GM19452 (cell line): ENCODE data around the gene GNB3.
"Not testable (repeated sequence)": the region's sequence is repeated elsewhere in the genome, so short reads cannot be mapped to it uniquely, and the experiment has no call there.

ENCODE experiments used
- ATAC-seq: cut with Tn5 transposase; IDR thresholded peaks from one replicate; pipeline ENCODE4 v1.9.1; 2021; ENCODE audit not compliant: unreplicated experiment

Gene GNB3

DNA sequence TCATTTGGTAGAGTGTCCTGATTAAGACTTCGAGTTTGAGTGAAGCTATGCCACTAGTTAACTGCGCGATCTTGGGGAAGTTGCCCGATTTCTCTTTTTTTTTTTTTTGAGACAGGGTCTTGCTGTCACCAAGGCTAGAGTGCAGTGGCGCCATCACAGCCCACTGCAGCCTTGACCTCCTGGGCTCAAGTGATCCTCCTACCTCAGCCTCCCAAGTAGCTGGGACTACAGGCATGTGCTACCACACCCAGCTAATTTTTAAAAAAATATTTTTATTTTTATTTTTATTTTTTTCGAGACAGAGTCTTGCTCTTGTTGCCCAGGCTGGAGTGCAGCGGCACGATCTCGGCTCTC, 33.3 kb downstream of the GNB3 start:
- ATAC-seq: not testable (repeated sequence)

DNA sequence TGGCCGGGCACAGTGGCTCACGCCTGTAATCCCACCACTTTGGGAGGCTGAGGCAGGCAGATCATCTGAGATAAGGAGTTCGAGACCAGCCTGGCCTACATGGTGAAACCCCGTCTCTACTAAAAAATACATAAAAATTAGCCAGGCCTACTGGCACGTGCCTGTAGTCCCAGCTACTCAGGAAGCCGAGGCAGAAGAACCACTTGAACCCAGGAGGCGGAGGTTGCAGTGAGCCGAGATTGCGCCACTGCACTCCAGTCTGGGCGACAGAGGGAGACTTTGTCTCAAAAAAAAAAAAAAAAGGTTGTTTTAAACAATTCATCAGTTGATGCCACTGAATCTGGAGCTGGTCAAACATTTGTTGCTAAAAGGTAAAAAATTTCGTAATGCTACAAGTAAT, 39.1 kb downstream of the GNB3 start:
- not testable (repeated sequence) for ATAC-seq

DNA sequence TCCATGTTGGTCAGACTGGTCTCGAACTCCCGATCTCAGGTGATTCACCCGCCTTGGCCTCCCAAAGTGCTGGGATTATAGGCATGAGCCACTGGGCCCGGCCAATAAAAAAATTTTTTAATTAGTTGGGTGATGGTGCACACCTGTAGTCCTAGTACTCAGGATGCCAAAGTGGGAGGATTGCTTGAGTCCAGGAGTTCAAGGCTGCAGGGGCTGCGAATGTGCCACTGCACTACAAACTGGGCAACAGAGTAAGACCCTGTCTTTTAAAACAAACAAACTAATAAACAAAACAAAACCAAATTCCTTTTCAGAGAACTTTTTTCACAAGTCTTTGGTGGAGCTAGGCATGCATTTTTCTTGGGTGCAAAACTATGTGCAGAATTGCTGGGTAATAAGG, 42.5 kb downstream of the GNB3 start:
- no peak for ATAC-seq

DNA sequence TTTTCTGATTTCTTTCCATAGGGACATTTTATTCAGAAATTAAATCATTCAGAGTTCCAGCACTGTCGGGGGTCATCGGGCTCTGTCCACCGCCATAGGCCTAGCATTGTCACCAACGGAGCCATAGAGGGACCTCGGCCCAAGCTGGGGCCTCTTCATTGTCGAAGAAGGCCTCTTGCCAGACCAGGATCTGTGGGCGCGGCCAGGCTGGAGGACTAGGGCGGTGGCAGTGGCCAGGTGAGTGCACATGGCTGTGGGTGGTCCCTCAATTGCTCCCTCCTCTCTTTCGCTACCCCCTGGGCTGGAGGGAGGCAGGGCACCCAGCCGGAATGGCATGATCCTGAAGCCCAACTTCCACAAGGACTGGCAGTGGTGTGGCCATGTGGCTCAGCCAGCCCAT, 43.0 kb downstream of the GNB3 start:
- no peak for ATAC-seq

DNA sequence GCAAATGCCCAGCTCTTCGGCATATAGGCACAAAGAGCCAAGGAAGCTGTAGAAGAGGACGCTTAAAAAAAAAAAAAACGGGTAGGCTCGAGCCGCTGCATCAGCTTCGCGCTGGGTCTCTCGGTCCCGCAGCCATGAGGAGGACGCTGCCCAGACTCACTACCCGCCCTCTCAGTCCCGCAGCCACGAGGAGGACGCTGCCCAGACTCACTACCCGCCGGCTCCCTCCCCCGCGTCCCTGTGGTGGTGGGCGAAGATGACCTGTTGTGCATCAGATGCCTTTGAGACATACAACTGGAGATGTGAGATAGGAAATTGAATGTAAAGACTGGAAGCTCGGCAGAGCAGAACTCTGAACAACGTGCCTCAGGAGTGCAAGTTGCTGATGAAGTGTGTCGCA, 43.8 kb downstream of the GNB3 start:
- no peak for ATAC-seq

DNA sequence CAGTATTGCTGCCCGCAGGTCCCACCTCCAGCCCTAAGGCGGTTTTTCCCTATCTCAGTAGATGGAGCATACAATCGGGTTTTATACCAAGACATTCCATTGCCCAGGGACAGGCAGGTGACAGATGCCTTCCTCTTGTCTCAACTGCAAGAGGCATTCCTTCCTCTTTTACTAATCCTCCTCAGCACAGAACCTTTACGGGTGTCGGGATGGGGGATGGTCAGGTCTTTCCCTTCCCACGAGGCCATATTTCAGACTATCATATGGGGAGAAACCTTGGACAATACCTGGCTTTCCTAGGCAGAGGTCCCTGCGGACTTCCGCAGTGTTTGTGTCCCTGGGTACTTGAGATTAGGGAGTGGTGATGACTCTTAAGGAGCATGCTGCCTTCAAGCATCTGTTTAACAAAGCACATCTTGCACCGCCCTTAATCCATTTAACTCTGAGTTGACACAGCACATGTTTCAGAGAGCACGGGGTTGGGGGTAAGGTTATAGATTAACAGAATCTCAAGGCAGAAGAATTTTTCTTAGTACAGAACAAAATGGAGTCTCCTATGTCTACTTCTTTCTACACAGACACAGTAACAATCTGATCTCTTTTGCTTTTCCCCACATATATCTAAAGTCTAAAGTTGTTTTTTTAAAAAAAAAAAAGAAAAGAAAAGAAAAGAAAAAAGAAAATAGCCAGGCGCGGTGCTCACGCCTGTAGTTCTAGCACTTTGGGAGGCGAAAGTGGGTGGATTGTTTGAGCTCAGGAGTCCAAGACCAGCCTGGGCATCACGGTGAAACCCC, 45.7 kb downstream of the GNB3 start:
- ATAC-seq: not testable (repeated sequence)

DNA sequence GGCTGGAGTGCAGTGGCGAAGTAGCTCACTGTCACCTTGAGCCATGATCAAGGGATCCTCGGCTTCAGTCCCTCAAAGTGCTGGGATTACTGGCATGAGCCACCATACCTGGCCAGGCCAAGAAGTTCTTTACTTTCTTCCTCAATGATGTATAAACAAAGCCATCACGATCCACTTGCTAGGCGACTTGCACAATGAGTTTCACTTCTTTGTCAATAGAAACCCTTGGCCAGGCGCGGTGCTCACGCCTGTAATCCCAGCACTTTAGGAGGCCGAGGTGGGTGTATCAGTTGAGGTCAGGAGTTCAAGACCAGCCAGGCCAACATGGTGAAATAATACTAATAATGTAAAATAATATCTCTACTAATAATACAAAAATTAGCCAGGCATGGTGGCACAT, 46.7 kb downstream of the GNB3 start:
- no peak for ATAC-seq

DNA sequence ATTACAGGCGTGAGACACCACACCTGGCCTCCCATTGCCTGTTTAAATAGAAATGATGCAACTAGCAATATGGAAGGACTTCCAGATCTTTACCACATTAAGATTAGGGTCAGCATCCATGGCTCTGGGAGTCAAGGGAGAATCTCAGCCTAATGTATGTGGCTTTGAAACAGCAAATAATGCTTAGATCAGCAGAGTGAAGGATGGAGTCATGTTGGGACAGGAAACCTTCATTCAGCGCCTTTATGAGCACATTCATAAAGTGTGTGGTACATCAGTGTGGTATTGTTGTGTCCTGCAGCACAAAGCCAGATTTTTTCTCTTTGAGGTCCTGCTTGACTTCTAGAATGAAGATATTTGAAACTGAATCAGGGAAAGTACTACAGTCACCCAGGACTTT, 47.6 kb downstream of the GNB3 start:
- ATAC-seq: no peak

DNA sequence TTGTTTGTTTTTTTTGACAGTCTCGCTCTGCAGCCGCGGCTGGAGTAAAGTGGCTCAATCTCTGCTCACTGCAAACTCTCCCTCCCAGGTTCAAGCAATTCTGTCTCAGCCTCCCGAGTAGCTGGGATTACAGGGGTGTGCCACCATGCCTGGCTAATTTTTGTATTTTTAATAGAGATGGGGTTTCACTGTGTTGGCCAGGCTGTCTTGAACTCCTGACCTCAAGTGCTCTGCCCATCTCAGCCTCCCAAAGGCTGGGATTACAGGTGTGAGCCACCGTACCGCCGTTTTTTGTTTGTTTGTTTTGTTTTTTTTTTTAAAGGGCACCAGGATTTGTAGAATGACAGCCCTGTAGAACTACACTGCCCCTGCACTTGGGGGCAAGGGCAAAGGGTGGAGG, 48.1 kb downstream of the GNB3 start:
- ATAC-seq: not testable (repeated sequence)

DNA sequence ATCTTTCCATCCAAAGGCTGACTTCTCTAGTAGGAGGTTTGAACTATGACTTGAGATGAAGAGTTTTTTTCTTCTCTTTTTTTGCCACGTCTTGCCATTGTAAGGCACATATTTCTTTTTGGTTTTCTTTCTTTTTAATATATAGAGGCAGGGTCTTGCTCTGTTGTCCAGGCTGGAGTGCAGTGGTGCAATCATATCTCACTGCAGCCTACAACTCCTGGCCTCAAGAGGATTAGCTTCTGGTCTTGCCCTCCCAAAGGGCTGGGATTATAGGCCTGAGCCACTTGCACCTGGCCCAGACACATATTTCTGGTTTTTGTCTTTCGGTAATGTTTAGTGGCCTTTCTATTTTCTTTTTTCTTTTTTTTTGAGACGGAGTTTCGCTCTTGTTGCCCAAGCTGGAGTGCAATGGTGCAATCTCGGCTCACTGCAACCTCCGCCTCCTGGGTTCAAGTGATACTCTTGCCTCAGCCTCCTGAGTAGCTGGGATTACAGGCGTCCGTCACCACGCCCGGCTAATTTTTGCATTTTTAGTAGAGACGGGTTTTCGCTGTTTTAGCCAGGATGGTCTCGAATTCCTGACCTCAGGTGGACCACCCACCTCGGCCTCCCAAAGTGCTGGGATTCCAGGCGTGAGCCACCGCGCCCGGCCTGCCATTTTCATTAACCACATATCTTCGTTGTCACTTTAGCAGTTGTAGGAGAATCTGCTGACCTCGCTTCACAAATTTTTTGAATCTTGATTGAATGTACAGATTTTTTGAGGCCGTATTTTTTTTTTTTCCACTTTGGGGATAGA, 49.2 kb downstream of the GNB3 start:
- ATAC-seq: not testable (repeated sequence)

DNA sequence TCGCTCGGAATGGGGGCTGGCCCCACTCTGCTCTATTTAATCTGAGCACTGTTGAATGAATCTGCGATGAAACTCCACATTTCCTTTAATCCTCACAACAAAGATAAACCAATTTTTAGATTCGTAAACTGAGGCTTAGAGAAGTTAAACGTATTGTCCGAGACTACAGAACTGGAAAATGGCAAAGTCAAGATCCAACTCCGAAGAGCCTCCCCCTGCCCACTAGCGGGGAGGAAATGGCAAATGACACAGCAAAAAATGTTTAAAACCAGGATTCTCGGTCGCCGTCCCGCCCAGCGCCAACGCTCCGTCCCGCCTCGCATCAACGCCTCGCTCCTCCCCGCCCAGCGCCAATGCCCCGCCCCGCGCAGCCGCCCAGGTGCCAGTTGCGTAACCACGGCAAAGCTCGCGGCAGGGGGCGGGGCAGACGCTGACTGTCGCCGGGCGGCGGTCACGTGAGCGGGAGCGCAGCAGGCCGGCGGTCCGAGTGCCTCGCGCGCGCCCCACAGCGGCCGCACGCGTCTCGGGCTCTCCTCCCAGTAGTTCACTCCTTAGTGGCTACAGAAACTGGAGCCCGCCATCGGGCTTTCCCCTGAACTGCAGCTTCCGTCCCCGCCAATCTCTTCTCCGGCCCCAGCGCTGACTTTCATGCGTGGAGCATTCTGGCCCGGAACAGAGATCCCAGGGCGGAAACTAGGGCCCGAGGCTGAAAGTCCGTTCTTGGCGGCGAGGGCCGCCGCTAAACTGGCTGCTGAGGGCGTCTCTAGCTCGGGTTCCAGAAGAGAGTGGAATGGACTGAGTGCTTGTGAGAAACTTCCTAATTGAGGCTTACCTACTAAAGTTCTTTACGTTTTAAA, 50.3 kb downstream of the GNB3 start:
- peak; percentile 95 for ATAC-seq

DNA sequence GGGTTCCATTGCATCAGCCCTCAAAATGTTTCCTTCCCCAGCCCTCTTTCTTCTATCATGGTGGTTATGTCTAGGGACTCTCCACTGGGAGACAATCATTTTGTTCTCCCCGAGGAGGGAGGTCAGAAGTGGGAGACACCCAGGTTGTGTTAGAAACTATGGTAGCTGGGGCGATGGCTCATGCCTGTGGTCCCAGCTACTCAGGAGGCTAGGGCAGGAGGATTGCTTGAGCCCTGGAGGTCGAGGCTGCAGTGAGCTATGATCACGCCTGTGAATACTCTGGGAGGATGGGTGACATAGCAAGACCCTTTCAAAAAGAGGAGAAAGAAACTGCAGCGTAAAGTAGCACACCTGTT, 50.9 kb downstream of the GNB3 start:
- peak; percentile 7 for ATAC-seq

DNA sequence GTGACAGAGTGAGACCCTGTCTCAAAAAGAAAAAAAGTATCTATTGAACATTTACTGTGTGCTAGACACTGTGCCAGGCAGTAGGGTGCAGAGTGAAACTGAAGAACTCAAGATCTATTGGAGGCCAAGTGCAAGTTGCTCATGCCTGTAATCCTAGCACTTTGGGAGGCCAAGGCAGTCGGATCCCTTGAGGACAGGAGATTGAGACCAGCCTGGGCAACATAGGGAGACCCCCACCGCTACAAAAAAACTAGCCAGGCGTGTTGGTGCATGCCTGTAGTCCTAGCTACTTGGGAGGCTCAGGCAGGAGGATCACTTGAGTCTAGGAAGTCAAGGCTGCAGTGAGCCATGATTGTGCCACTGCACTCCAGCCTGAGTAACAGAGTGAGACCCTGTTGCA, 52.0 kb downstream of the GNB3 start:
- not testable (repeated sequence) for ATAC-seq

DNA sequence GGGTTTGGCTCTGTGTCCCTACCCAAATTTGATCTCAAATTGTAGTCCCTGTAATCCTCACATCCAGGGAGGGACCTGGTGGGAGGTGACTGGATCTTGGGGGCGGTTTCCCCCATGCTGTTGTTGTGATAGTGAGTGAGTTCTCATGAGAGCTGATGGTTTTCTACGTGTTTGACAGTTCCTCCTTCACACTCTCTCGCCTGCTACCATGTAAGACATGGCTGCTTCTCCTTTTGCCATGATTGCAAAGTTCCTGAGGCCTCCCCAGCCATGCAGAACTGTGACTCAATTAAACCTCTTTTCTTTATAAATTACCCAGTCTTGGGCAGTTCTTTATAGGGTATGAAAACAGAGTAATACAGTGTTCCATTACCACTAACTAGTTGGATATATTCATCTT, 53.6 kb downstream of the GNB3 start:
- ATAC-seq: no peak
